Activated T-cell treated with anti-CD3 and anti-CD28 coated beads, Interleukin-2, amount 50 U/mL, for 4 hours (primary cell): ENCODE data around the gene USHBP1. TPM values are rescaled to one million over a fixed set of nuclear protein-coding genes. Genes with fewer than 3 reads are reported as not detected.
A peak's percentile ranks its signal among the peaks of the same experiment; 100 is the strongest.

Experiments
- ATAC-seq, 2 donors: fragments of 200-7000 bp; cut with Tn5 transposase; one replicate each; pipeline ENCODE4 v1.10.0; 2021
- DNase-seq: peaks from one replicate; pipeline ENCODE4 v3.0.0-alpha.2; 2020
- H3K27me3 Mint-ChIP-seq: one replicate; pipeline ENCODE4 v1.8.0; 2021; ENCODE audit warnings: low read depth, mixed read lengths
- H3K36me3 Mint-ChIP-seq: one replicate; pipeline ENCODE4 v1.8.0; 2022; ENCODE audit warnings: mixed read lengths; ENCODE audit not compliant: insufficient read depth
- H3K4me1 Mint-ChIP-seq: one replicate; pipeline ENCODE4 v1.8.0; 2021; ENCODE audit warnings: low read depth, mixed read lengths
- H3K4me3 Mint-ChIP-seq: one replicate; pipeline ENCODE4 v1.8.0; 2021; ENCODE audit warnings: mild to moderate bottlenecking, moderate library complexity, mixed read lengths
- H3K9me3 Mint-ChIP-seq: one replicate; pipeline ENCODE4 v1.8.0; 2021; ENCODE audit warnings: mixed read lengths
- total RNA-seq, 3 donors: library from RNA; stranded (reverse); gene quantifications; one replicate each; pipeline ENCODE4 v1.2.1, GENCODE V29; 2021

The USHBP1 gene
- total RNA-seq, 3 donors from 2014 or later, result 0.19 TPM; not detected in 2

DNA sequence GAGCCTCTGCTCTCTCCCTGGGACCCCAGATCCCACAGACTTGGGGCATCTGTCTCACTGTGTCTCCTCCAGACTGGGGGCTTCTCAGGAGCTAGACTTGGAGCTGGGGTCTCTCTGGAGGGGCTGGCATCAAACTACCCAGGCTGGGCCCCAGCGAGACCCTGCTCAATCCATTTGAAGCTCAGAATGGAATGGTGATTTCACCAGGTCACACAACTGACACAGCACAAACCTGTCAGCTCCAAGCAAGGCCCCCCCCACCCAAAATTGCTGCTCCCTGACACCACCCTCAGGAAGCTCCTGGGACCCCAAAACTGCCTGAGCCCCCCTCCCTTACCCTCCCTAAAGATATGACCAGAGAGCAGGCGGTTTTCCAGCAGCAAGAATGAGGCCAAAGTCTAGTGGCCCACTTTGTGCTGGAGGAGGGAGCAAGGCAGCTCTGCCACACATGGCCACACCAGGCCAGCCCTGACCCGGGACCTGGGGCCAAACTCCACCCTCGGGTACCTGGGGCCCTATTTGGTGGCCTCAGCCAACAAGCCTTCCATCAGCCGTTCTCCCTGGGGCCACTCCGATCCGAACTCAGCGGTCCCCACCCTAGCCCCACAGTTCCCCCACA lies 21.2 kb downstream of the USHBP1 start:
- Mint-ChIP-seq H3K4me1 (peaks cover 5% of the 10 kb centered on the region), H3K36me3 (no peaks in the 10 kb centered on the region), H3K9me3 (no peaks in the 10 kb centered on the region), H3K27me3 (peaks cover 3% of the 10 kb centered on the region), H3K4me3 (peak overlapping the region; percentile 70)
- no peak for ATAC-seq
- no peak for DNase-seq

DNA sequence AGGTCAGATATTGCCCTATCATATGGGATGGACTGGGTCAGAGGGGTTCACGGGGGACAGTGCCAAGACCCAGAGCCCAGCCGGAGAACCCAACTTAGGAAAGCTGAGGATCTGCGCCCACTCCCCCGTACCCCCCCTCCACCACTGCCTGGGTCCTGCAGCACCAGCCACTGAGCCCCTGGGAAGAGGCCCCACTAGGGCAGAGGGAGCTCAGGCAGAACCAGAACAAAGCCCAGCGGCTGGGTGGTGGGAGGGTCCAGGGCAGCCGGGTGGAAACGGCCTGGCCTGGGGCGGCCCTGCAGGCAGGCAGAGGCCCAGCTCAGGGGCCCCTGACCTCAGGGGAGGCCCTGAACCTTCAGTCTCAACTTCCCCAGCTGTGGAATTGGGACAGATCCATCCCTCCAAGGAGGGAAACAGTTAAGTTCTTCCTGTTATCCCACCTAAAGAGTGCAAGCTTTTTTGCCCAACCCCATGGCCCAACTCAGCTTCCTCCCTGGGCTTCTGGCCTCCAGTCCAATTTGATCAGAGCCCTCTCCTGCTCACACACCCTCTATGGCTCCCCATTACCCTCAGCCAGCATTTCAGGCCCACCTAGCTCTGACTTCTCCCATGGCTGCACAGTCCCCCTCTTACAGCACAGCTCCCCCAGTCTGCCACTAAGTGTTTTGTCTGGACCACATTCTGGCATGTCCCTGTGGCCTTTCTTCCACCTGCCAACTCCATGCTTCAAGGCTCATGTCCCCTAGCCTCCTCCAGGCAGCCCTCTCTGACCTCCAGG lies 21.9 kb downstream of the USHBP1 start:
- no peaks in the 10 kb centered on the region for H3K36me3 Mint-ChIP-seq
- no peak for ATAC-seq
- H3K4me3 Mint-ChIP-seq, result no peak overlapping the region
- no peak for DNase-seq
- H3K27me3 Mint-ChIP-seq, result no peaks in the 10 kb centered on the region
- peaks cover 5% of the 10 kb centered on the region for H3K4me1 Mint-ChIP-seq
- H3K9me3 Mint-ChIP-seq, result no peaks in the 10 kb centered on the region

DNA sequence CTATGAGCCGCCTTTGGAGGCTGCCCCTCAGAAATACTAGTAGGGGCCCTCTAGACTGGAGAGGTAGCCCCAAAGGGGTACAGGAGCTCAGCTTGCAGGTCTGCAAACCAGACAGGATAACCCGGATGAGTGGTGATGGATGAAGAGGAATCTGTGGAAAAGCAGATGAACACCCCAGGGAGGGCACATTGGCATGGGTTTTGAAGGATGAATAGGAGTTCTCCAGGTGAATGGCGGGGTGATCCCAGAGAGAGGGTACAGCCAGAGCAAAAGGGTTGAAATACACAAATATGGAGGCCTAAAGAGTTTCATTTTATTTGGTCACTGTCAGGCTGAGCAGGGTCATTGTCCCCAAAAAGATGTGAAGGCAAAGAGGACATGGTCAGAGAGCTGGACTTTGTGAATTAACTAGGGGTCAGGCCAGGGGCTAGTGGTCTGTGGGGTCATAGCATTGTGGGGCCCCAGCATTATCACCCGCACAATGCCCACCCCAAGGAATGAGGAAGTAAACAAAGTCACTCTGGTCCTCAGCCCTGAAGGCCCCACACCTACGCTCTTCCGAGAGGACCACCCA lies 23.6 kb downstream of the USHBP1 start:
- no peak for ATAC-seq
- H3K27me3 Mint-ChIP-seq, result no peaks in the 10 kb centered on the region
- no peaks in the 10 kb centered on the region for H3K9me3 Mint-ChIP-seq
- no peaks in the 10 kb centered on the region for H3K4me1 Mint-ChIP-seq
- H3K4me3 Mint-ChIP-seq, result no peak overlapping the region
- H3K36me3 Mint-ChIP-seq, result no peaks in the 10 kb centered on the region
- no peak for DNase-seq

GRCh38 chr19:17240062-17240752 lies 24.3 kb downstream of the USHBP1 start:
- H3K4me3 Mint-ChIP-seq, result no peak overlapping the region
- no peaks in the 10 kb centered on the region for H3K27me3 Mint-ChIP-seq
- no peaks in the 10 kb centered on the region for H3K4me1 Mint-ChIP-seq
- DNase-seq, result no peak
- no peaks in the 10 kb centered on the region for H3K36me3 Mint-ChIP-seq
- ATAC-seq, result no peak
- H3K9me3 Mint-ChIP-seq, result no peaks in the 10 kb centered on the region

DNA sequence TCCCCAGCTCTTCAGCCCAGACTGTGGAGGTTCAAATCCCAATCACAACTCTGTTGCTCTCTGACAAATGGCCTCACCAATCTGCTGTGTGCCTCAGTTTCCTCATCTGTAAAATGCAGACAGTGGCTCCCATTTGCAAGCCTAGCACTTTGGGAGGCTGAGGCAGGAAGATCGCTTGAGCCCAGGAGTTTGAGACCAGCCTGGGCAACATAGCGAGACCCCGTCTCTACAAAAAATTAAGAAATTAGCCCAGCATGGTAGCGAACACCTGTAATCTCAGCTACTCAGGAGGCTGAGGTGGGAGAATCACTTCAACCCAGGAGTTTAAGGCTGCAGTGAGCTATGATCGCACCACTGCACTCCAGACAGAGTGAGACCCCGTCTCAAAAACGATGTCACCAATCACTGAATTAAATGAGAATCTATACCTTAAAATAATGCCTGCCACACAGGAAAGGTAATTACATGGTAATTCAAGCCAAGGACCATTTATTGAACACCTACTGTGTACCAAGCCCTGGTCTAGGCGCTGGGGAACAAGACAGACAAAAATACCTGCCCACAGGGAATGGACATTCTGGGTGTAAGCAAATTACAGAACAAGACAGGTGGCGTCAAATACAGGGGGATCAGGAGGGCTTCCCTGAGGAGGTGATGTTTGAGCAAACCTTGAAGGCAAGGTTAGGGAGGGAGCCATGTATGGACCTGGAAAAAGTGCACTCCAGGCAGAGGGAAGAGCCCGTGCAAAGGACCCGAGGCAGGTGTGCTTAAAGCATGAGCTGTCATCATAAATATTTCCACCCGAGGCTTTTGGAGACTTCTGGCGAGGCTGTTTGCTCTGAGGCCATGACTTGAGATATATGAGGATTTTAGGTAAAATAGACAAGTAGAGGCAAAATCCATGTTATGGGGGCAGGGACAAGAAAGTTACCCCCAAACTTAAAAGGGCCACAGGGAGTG lies 26.5 kb downstream of the USHBP1 start:
- Mint-ChIP-seq H3K4me3 (peak overlapping the region; percentile 42), H3K27me3 (no peaks in the 10 kb centered on the region), H3K36me3 (no peaks in the 10 kb centered on the region), H3K9me3 (no peaks in the 10 kb centered on the region), H3K4me1 (peaks cover 12% of the 10 kb centered on the region)
- ATAC-seq, result no peak
- DNase-seq, result no peak

DNA sequence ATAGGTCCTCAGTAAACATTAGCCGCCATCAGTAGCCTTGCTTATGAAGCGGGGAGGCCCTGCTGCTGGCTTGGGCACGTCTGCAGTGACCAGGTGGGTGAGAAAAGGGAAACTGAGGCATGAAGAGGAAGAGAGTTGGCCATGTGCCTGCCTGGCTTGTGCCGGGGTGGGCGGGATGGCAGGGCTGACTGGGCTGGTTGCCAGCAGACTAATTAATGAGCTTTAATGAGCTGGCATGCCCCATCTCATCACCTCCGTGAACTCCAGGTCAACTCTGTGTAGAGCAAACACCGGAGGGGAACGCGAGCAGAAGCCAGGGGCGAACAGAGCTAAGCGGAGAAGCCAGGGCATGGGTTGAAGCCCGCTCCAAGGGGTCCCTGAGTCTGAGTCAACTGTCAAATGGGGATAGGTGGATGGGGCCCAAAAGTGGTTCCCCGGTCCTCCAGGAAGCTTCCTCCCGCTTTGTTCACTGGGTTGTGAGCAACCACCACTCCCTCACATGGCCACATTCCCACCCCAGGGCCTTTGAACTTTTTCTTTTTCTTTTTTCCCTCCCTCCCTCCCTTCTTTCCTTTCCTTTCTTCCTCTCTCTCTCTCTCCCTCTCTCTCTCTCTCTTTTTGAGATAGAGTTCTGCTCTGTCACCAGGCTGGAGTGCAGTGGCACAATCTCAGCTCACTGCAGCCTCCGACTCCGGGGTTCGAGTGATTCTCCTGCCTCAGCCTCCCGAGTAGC lies 27.6 kb downstream of the USHBP1 start:
- Mint-ChIP-seq H3K9me3 (no peaks in the 10 kb centered on the region), H3K4me3 (peak overlapping the region; percentile 49), H3K36me3 (no peaks in the 10 kb centered on the region), H3K4me1 (peaks cover 14% of the 10 kb centered on the region), H3K27me3 (no peaks in the 10 kb centered on the region)
- no peak for ATAC-seq
- no peak for DNase-seq

DNA sequence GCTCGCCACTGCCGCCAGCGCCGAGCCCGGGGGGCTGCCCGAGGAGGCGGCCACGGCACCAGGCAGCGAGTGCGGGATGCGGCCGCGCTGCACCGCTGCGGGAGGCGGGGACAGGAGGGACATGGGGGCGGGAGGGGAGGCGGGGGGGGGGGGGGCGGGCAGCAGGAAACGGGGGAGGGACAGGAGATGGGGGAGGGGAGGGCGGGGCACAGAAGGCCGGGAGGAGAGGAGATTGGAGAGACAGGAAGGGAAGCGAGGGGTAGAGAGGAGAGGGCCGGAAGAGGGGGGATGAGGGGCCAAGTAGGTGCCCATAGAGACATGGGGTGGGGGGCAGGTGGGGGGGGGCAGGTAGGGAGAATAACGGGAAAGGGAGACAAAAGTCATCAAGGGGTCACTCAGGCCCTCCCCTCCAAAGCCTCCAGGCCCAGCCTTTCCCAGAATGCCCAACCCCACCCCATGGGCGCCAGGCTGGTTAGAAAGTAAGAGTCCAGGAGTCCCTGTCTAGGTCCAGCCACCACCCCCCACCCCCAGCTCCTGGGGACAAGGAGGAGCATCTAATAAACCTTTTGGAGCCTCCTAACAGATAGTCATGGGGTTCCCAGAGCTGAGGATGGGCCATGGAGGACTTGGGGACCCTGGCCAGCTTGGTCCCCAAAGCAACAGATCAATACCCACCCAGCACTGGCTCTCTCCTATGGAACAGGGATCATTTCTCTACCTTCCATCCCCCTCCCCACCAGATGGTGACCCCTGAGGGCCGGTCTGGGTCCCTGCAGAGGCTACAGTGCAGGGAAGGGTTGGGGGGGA lies 28.4 kb downstream of the USHBP1 start:
- ATAC-seq, result peak; percentile 28 to 33
- DNase-seq, result no peak
- Mint-ChIP-seq H3K36me3 (no peaks in the 10 kb centered on the region), H3K27me3 (no peaks in the 10 kb centered on the region), H3K4me1 (peaks cover 14% of the 10 kb centered on the region), H3K4me3 (peak overlapping the region; percentile 49), H3K9me3 (no peaks in the 10 kb centered on the region)

DNA sequence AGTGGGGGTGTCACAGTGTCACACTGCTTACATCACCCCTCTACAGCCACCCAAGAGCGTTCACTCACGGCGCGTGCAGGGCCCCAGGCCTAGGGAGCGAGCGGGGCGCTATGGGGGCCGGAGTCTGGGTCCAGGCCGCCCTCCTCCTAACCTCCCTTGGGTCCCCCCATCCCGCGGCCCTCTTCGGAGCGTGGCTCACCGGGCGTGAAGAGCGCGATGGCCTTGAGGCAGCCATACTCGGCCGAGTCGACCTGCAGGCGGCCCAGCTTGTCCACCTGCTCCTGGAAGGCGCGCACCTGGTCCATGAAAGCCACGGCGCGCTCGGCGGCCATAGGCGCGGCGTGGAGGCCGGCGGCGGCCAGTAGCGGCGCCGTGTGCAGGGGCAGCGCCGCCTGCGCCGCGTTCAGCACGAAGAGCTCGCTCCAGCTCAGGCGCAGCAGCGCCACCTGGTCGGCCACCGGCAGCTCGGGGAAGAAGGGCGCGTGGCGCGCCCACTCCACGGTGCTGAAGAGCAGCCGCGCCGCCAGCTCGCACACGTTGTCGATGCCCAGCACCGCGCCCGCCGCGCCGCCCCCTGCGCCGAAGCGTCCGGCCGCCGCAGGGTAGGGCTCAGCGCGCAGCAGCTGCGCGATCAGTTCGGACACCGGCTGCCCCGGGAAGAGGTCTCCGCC lies 29.1 kb downstream of the USHBP1 start:
- ATAC-seq (peak; percentile 93), DNase-seq (peak; percentile 77)
- peak overlapping the region; percentile 83 for H3K4me3 Mint-ChIP-seq
- no peaks in the 10 kb centered on the region for H3K27me3 Mint-ChIP-seq
- no peaks in the 10 kb centered on the region for H3K36me3 Mint-ChIP-seq
- H3K4me1 Mint-ChIP-seq, result peaks cover 14% of the 10 kb centered on the region
- no peaks in the 10 kb centered on the region for H3K9me3 Mint-ChIP-seq

GRCh38 chr19:17234911-17235299 lies 29.6 kb downstream of the USHBP1 start:
- H3K27me3 Mint-ChIP-seq, result no peaks in the 10 kb centered on the region
- no peaks in the 10 kb centered on the region for H3K36me3 Mint-ChIP-seq
- peak overlapping the region; percentile 83 for H3K4me3 Mint-ChIP-seq
- ATAC-seq (peak; percentile 63 to 73), DNase-seq (peak; percentile 59)
- H3K4me1 Mint-ChIP-seq, result peaks cover 14% of the 10 kb centered on the region
- H3K9me3 Mint-ChIP-seq, result no peaks in the 10 kb centered on the region

- H3K4me3 Mint-ChIP-seq, result no peak overlapping the region
- H3K36me3 Mint-ChIP-seq, result no peaks in the 10 kb centered on the region
- H3K4me1 Mint-ChIP-seq, result peaks cover 14% of the 10 kb centered on the region
- no peak for ATAC-seq
- no peaks in the 10 kb centered on the region for H3K9me3 Mint-ChIP-seq
- H3K27me3 Mint-ChIP-seq, result no peaks in the 10 kb centered on the region
- no peak for DNase-seq
These were observed 32.3 kb downstream of the USHBP1 start for GRCh38 chr19:17232258-17232657.

- no peaks in the 10 kb centered on the region for H3K36me3 Mint-ChIP-seq
- H3K4me1 Mint-ChIP-seq, result peaks cover 19% of the 10 kb centered on the region
- H3K27me3 Mint-ChIP-seq, result no peaks in the 10 kb centered on the region
- DNase-seq, result no peak
- H3K4me3 Mint-ChIP-seq, result no peak overlapping the region
- H3K9me3 Mint-ChIP-seq, result no peaks in the 10 kb centered on the region
- no peak for ATAC-seq
These were observed 34.7 kb downstream of the USHBP1 start for GRCh38 chr19:17229890-17230289.

DNA sequence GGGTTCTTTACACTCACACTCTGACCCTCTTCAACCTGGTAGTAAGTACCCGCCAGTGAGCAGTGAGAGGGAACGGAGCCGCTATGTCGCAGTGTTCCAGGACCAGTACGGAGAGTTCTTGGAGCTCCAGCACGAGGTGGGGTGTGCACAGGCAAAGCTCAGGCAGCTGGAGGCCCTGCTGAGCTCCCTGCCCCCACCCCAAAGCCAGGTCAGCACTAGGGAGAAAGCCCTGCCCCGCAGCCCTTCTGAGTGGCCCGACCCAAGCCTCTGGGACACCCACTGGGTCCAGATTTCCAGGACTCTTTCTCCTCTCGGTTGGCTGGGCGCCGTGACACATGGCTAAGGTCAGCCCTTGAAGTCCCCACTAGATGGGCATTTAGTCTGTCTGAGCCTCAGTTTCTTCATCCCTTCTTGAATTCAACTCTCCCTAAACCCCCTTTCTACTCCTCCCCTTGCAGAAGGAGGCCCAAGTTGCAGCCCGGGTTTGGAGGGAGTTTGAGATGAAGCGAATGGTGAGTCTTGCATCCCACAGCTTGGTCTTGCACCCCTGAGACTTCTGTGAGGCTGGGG lies 36.7 kb downstream of the USHBP1 start:
- Mint-ChIP-seq H3K36me3 (no peaks in the 10 kb centered on the region), H3K4me3 (no peak overlapping the region), H3K9me3 (no peaks in the 10 kb centered on the region), H3K27me3 (no peaks in the 10 kb centered on the region), H3K4me1 (peaks cover 6% of the 10 kb centered on the region)
- DNase-seq (no peak), ATAC-seq (no peak)
